IPS-NIHi11 (cell line): ENCODE data around the gene FAM200A.
A peak's percentile ranks its signal among the peaks of the same experiment; 100 is the strongest.
"Not testable (repeated sequence)": the region's sequence is repeated elsewhere in the genome, so short reads cannot be mapped to it uniquely, and the experiment has no call there.

Experiments
- DNase-seq: peaks from one replicate; pipeline ENCODE4 v3.0.0; 2012; ENCODE audit warnings: mixed read lengths, low spot score

Gene FAM200A

GRCh38 chr7:99551767-99552463 lies at the start of gene FAM200A:
Gene FAM200A, minus strand, starts transcription at chr7:99552114. Its CDS starts 3,707 bp downstream, at chr7:99548407.
- DNase-seq, result peak; percentile 97

GRCh38 chr7:99599836-99600235 lies 47.9 kb upstream of the FAM200A start:
- DNase-seq, result no peak

GRCh38 chr7:99597762-99598501 lies 46.0 kb upstream of the FAM200A start, which contains the start of gene TMEM225B:
Gene TMEM225B, plus strand, starts transcription at chr7:99598267. Its CDS starts 6,122 bp downstream, at chr7:99604389.
- DNase-seq, result no peak

GRCh38 chr7:99596408-99596955 lies 44.6 kb upstream of the FAM200A start:
- DNase-seq, result no peak

GRCh38 chr7:99594948-99595745 lies 43.2 kb upstream of the FAM200A start:
- no peak for DNase-seq

GRCh38 chr7:99588868-99589267 lies 37.0 kb upstream of the FAM200A start:
- no peak for DNase-seq

- not testable (repeated sequence) for DNase-seq
Observed at GRCh38 chr7:99580778-99581332, 28.9 kb upstream of the FAM200A start.

GRCh38 chr7:99579956-99580777 lies 28.3 kb upstream of the FAM200A start:
- peak; percentile 74 for DNase-seq

GRCh38 chr7:99579281-99579955 lies 27.5 kb upstream of the FAM200A start:
- DNase-seq, result no peak

GRCh38 chr7:99576251-99576650 lies 24.3 kb upstream of the FAM200A start:
- no peak for DNase-seq

GRCh38 chr7:99573257-99573656 lies 21.3 kb upstream of the FAM200A start:
- DNase-seq, result no peak

- no peak for DNase-seq
Observed at GRCh38 chr7:99571768-99572167, 19.9 kb upstream of the FAM200A start.

GRCh38 chr7:99568770-99569169 lies 16.9 kb upstream of the FAM200A start:
- not testable (repeated sequence) for DNase-seq

GRCh38 chr7:99563650-99564049 lies 11.7 kb upstream of the FAM200A start:
- no peak for DNase-seq

- DNase-seq, result peak; percentile 28
Observed at GRCh38 chr7:99562832-99563231, 10.9 kb upstream of the FAM200A start.

GRCh38 chr7:99562114-99562784 lies 10.3 kb upstream of the FAM200A start:
- DNase-seq, result no peak

GRCh38 chr7:99561737-99562051 lies 9.8 kb upstream of the FAM200A start:
- no peak for DNase-seq

GRCh38 chr7:99560834-99561736 lies 9.2 kb upstream of the FAM200A start:
- DNase-seq, result no peak
